GM06990 (cell line): Measurements from ENCODE around the gene DEFB114.

ENCODE experiments used
- DNase-seq: peaks from one replicate; pipeline ENCODE4 v3.0.0-alpha.2; 2011; ENCODE audit not compliant: insufficient read length; ENCODE audit errors: extremely low read depth
- H3K27me3 ChIP-seq: replicated peaks from 2 replicates; pipeline ENCODE4 v1.6.0; 2011; ENCODE audit warnings: low read length; ENCODE audit not compliant: control insufficient read depth, insufficient read depth
- H3K36me3 ChIP-seq: 2 replicates; pipeline ENCODE4 v1.5.1; 2011; ENCODE audit warnings: low read length; ENCODE audit not compliant: control insufficient read depth, insufficient read depth
- H3K4me3 ChIP-seq: replicated peaks from 2 replicates; pipeline ENCODE4 v1.5.1; 2011; ENCODE audit warnings: low read depth, mild to moderate bottlenecking, control low read depth, low read length
- CTCF ChIP-seq: IDR thresholded peaks from 2 replicates; pipeline ENCODE4 v1.5.1; 2011; ENCODE audit warnings: low read length, control low read depth, mild to moderate bottlenecking, inconsistent platforms; ENCODE audit not compliant: insufficient read depth, poor library complexity, severe bottlenecking

DEFB114 gene

GRCh38 chr6:49919935-49920644, 43.9 kb downstream of the DEFB114 start:
- H3K36me3 ChIP-seq, result no peaks in the 10 kb centered on the region
- no peaks in the 10 kb centered on the region for H3K27me3 ChIP-seq
- H3K4me3 ChIP-seq, result no peak overlapping the region
- DNase-seq, result no peak
- TF ChIP-seq CTCF, result no peak

GRCh38 chr6:49919261-49919660, 44.7 kb downstream of the DEFB114 start:
- H3K36me3 ChIP-seq, result no peaks in the 10 kb centered on the region
- H3K27me3 ChIP-seq, result no peaks in the 10 kb centered on the region
- TF ChIP-seq CTCF, result no peak
- no peak overlapping the region for H3K4me3 ChIP-seq
- no peak for DNase-seq

DNA sequence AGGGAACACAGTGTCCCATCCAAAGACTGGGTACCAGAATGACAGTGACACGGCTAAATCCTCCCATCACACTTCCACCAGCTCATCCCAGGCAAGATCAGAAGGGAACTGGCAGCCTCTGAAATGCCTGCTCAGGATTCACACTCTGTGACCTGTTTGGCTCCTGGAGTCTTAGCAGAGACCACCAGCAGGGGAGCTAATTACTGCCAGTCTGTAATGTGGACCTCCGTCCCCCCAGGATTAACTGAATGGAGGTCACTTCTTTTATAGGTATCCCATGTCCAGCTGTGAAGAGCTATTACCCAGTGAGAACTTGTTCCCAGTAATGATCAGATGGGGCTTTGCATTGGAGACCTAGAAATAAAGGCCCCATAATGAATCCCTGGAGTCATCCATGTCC, 45.2 kb downstream of the DEFB114 start:
- no peak for DNase-seq
- no peak for TF ChIP-seq CTCF
- Histone ChIP-seq H3K4me3 (no peak overlapping the region), H3K27me3 (no peaks in the 10 kb centered on the region), H3K36me3 (no peaks in the 10 kb centered on the region)

GRCh38 chr6:49915035-49915434, 48.9 kb downstream of the DEFB114 start:
- DNase-seq, result no peak
- no peak for TF ChIP-seq CTCF
- Histone ChIP-seq H3K27me3 (no peaks in the 10 kb centered on the region), H3K36me3 (no peaks in the 10 kb centered on the region), H3K4me3 (no peak overlapping the region)

GRCh38 chr6:49913636-49914375, 50.2 kb downstream of the DEFB114 start:
- no peaks in the 10 kb centered on the region for H3K36me3 ChIP-seq
- TF ChIP-seq CTCF, result no peak
- DNase-seq, result no peak
- H3K4me3 ChIP-seq, result no peak overlapping the region
- H3K27me3 ChIP-seq, result no peaks in the 10 kb centered on the region
